OCI-LY3 (cell line): ENCODE measurements around the gene IL22RA1.

ENCODE experiments used
- H2AFZ ChIP-seq: fragments of 200-600, 300-600 bp; shearing (Covaris generic); 2 replicates; pipeline ENCODE4 v1.6.0; 2014; ENCODE audit warnings: antibody characterized with exemption, low read depth, low read length
- H3K27ac ChIP-seq: fragments of 200-600, 300-600 bp; sonication (generic); 2 replicates; pipeline ENCODE4 v1.5.1; 2014; ENCODE audit warnings: mild to moderate bottlenecking, low read length, moderate library complexity, mixed read lengths
- H3K27me3 ChIP-seq: fragments of 200-600, 300-600 bp; sonication (generic); 2 replicates; pipeline ENCODE4 v1.6.1; 2014; ENCODE audit warnings: low read depth, low read length, mixed read lengths
- H3K36me3 ChIP-seq: fragments of 200-600, 300-600 bp; sonication (generic); replicated peaks from 2 replicates; pipeline ENCODE3; 2014; ENCODE audit warnings: low read depth, low read length, mixed read lengths
- H3K4me1 ChIP-seq: fragments of 300-600, 200-600 bp; sonication (generic); 2 replicates; pipeline ENCODE4 v1.6.1; 2014; ENCODE audit warnings: low read length, mixed read lengths
- H3K4me2 ChIP-seq: fragments of 200-600, 300-600 bp; sonication (generic); 2 replicates; pipeline ENCODE4 v1.6.1; 2014; ENCODE audit warnings: low read length, mixed read lengths
- H3K4me3 ChIP-seq: fragments of 300-600, 200-600 bp; sonication (generic); 2 replicates; pipeline ENCODE4 v1.5.1; 2014; ENCODE audit warnings: antibody characterized with exemption, mild to moderate bottlenecking, low read length, moderate library complexity
- H3K79me2 ChIP-seq: fragments of 300-600, 200-600 bp; shearing (Covaris generic); 2 replicates; pipeline ENCODE4 v1.6.1; 2014; ENCODE audit warnings: mild to moderate bottlenecking, low read length, mixed read lengths
- H3K9ac ChIP-seq: fragments of 300-600, 200-600 bp; shearing (Covaris generic); 2 replicates; pipeline ENCODE4 v1.6.0; 2014; ENCODE audit warnings: mild to moderate bottlenecking, low read length, moderate library complexity
- H3K9me3 ChIP-seq: fragments of 200-600, 300-600 bp; shearing (Covaris generic); 2 replicates; pipeline ENCODE4 v1.6.1; 2014; ENCODE audit warnings: low read length, mixed read lengths; ENCODE audit not compliant: insufficient read depth
- H4K20me1 ChIP-seq: fragments of 200-600, 300-600 bp; sonication (generic); 2 replicates; pipeline ENCODE4 v1.6.1; 2016; ENCODE audit warnings: low read length, mixed read lengths; ENCODE audit not compliant: insufficient read depth
- CTCF ChIP-seq: fragments of 200-600, 300-600 bp; sonication (generic); IDR thresholded peaks from 2 replicates; pipeline ENCODE4 v1.5.1; 2014; ENCODE audit warnings: antibody characterized with exemption, low read length, low read depth
- EZH2phosphoT487 ChIP-seq: fragments of 200-600 bp; shearing (Covaris generic); IDR thresholded peaks from 2 replicates; pipeline ENCODE4 v1.6.1; 2018; ENCODE audit warnings: antibody characterized with exemption, mixed run types, low read depth

The IL22RA1 gene

GRCh38 chr1:24173638-24174575 is 31.0 kb upstream of the IL22RA1 start:
- Histone ChIP-seq H3K9me3 (peaks cover 4% of the 10 kb centered on the region; the same call in 1 of the 2 replicates), H3K4me1 (peaks cover 42% of the 10 kb centered on the region), H3K9ac (no peak overlapping the region), H3K27ac (peak overlapping the region; percentile 27; the same call in 1 of the 2 replicates), H3K27me3 (no peaks in the 10 kb centered on the region), H4K20me1 (peaks cover 51% of the 10 kb centered on the region), H2AFZ (no peak overlapping the region), H3K36me3 (peaks cover 67% of the 10 kb centered on the region), H3K79me2 (peaks cover 97% of the 10 kb centered on the region), H3K4me2 (peak overlapping the region; percentile 33; the same call in 1 of the 2 replicates), H3K4me3 (peak overlapping the region; percentile 20; the same call in 1 of the 2 replicates)
- TF ChIP-seq EZH2phosphoT487 (no peak), CTCF (no peak)

GRCh38 chr1:24172598-24172997 is 29.7 kb upstream of the IL22RA1 start:
- Histone ChIP-seq H3K9ac (no peak overlapping the region), H3K36me3 (peaks cover 66% of the 10 kb centered on the region), H4K20me1 (peaks cover 41% of the 10 kb centered on the region), H2AFZ (no peak overlapping the region), H3K9me3 (peaks cover 4% of the 10 kb centered on the region; the same call in 1 of the 2 replicates), H3K4me2 (no peak overlapping the region), H3K4me3 (no peak overlapping the region), H3K27me3 (no peaks in the 10 kb centered on the region), H3K4me1 (peaks cover 32% of the 10 kb centered on the region), H3K27ac (no peak overlapping the region), H3K79me2 (peaks cover 84% of the 10 kb centered on the region)
- TF ChIP-seq EZH2phosphoT487, result no peak
- no peak for TF ChIP-seq CTCF

DNA sequence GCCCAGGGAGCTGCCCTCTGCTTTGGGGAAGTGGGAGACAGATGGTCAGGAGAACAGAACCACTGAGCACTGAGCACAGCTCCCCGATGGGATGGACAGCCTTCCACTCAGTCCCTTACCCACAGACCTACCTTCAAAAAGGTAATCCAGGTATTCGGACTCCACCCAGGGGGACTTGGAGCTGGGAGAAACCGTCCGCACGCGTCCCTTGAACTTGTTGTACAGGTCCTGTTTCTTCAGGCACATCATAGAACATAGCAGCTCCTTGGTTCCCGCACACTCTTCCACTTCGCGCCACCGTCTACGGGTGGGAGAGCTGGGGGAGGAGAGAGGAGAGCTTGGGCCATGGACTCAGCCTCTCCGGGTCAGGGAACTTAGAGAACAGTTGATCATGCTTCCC is 26.3 kb upstream of the IL22RA1 start:
- Histone ChIP-seq H3K4me3 (no peak overlapping the region), H3K4me1 (peaks cover 6% of the 10 kb centered on the region), H3K27me3 (no peaks in the 10 kb centered on the region), H3K4me2 (no peak overlapping the region), H3K27ac (no peak overlapping the region), H3K9ac (no peak overlapping the region), H4K20me1 (0 out of 2 replicates have a peak, but pooled peaks cover 14% of the 10 kb centered on the region), H2AFZ (no peak overlapping the region), H3K9me3 (peaks cover 3% of the 10 kb centered on the region; the same call in 1 of the 2 replicates), H3K79me2 (peaks cover 51% of the 10 kb centered on the region), H3K36me3 (peaks cover 53% of the 10 kb centered on the region)
- TF ChIP-seq CTCF (no peak), EZH2phosphoT487 (no peak)

GRCh38 chr1:24168245-24168644 is 25.3 kb upstream of the IL22RA1 start:
- Histone ChIP-seq H3K79me2 (peaks cover 40% of the 10 kb centered on the region), H3K4me2 (no peak overlapping the region), H3K27me3 (no peaks in the 10 kb centered on the region)

More at GRCh38 chr1:24168245-24168644, 25.3 kb upstream of the IL22RA1 start:
- Histone ChIP-seq H3K27ac (no peak overlapping the region), H3K36me3 (peaks cover 48% of the 10 kb centered on the region), H3K4me3 (no peak overlapping the region), H3K9ac (no peak overlapping the region), H2AFZ (no peak overlapping the region), H4K20me1 (0 out of 2 replicates have a peak, but pooled peaks cover 14% of the 10 kb centered on the region), H3K4me1 (no peaks in the 10 kb centered on the region), H3K9me3 (no peaks in the 10 kb centered on the region)
- TF ChIP-seq CTCF (no peak), EZH2phosphoT487 (no peak)
